Testis (tissue), 5 donors: ENCODE measurements around the gene LARGE1. TPM values are rescaled to one million over a fixed set of nuclear protein-coding genes. Genes with fewer than 3 reads are reported as not detected.

Experiments
- DNase-seq: peaks from one replicate; pipeline ENCODE4 v3.0.0-alpha.2; 2019
- H3K27ac ChIP-seq, 2 donors: fragments of 200-600 bp; sonication (generic); one replicate each; pipeline ENCODE4 v1.5.1; 2019
- H3K27me3 ChIP-seq: fragments of 200-600 bp; sonication (generic); one replicate; pipeline ENCODE4 v1.5.1; 2019
- H3K36me3 ChIP-seq: fragments of 200-600 bp; sonication (generic); one replicate; pipeline ENCODE4 v1.5.1; 2017; ENCODE audit warnings: low read depth; ENCODE audit errors: missing control alignments
- H3K4me1 ChIP-seq: fragments of 200-600 bp; sonication (generic); one replicate; pipeline ENCODE4 v1.5.1; 2019
- H3K4me3 ChIP-seq, 2 donors: fragments of 200-600 bp; sonication (generic); one replicate each; pipeline ENCODE4 v1.5.1; 2017 to 2019
- H3K9me3 ChIP-seq: fragments of 200-600 bp; sonication (generic); one replicate; pipeline ENCODE4 v1.5.1; 2017
- CTCF ChIP-seq, 3 experiments: fragments of 450-650 bp in 2 of 3; fragments of 200-600 bp in 1 of 3; sonication (generic) in 1 of 3; IDR thresholded peaks; one replicate each; pipeline ENCODE4 v1.5.1; 2016 to 2019; ENCODE audit warnings: antibody characterized with exemption in 3 of 3, mild to moderate bottlenecking in 2 of 3, moderate library complexity in 1 of 3
- POLR2A ChIP-seq: fragments of 450-650 bp; IDR thresholded peaks from one replicate; pipeline ENCODE4 v1.6.1; 2017; ENCODE audit warnings: antibody characterized with exemption, mild to moderate bottlenecking, moderate library complexity
- WGBS, 2 donors: methylation state at CpG; one replicate each; pipeline ENCODE4 v1.1.5; 2018; 5-methylcytosine and 5-hydroxymethylcytosine counted together
- intact Hi-C: fragments of 100-400 bp; cut with DNase I; formaldehyde crosslinking; loops from one replicate; pipeline ENCODE4 v1.15.1; 2023; ENCODE audit warnings: low total_unique reads
- long read RNA-seq, 2 donors: transcript quantifications; one replicate each; lab custom pipeline, GENCODE V29; 2026
- polyA plus RNA-seq: library from polyadenylated mRNA; stranded (reverse); fragments of 350-450 nt; fragmentation: Illumina TruSeq; extraction: RNeasy Lipid Tissue Mini Kit (QIAGEN cat#74804); gene quantifications from one replicate; pipeline ENCODE4 v1.2.3, GENCODE V29; 2014; ENCODE audit warnings: low read depth, low replicate concordance; ENCODE audit not compliant: insufficient read depth
- total RNA-seq, 2 donors: library from RNA; depleted of rRNA; stranded (reverse); fragments of >200 nt; gene quantifications; one replicate each; pipeline ENCODE4 v1.2.3, GENCODE V29; 2016

Gene LARGE1
- total RNA-seq: 10 to 100 TPM; 19.5 to 27.3 TPM
- 21.8 TPM for polyA plus RNA-seq
- long read RNA-seq, donor 1: 0 reads
- long read RNA-seq, donor 2: 0 reads

- H3K4me1 ChIP-seq: peaks cover 8% of the 10 kb centered on the region
- no peak for TF ChIP-seq POLR2A
- TF ChIP-seq CTCF (IDR thresholded peaks at IDR 0.05): no peak
Measured at GRCh38 chr22:33920197-33920540, at the start of gene LARGE1. Gene LARGE1, minus strand, starts transcription at chr22:33920476.

GRCh38 chr22:33969045-33969444 is 48.8 kb upstream of the LARGE1 start:
- Histone ChIP-seq H3K36me3 (no peaks in the 10 kb centered on the region), H3K4me3 (no peak overlapping the region), H3K27ac (no peak overlapping the region), H3K9me3 (no peaks in the 10 kb centered on the region), H3K4me1 (no peaks in the 10 kb centered on the region), H3K27me3 (no peaks in the 10 kb centered on the region)
- intact Hi-C loops: no loop called here
- TF ChIP-seq POLR2A (no peak), CTCF (IDR thresholded peaks at IDR 0.05) (no peak)
- no peak for DNase-seq

More at GRCh38 chr22:33920197-33920540, at the start of gene LARGE1:
- WGBS, 2 donors: 0% methylated on average over 25 of the region's 47 CpGs; no CpG with 5 or more reads in 1 of the 2 donors
- intact Hi-C loops: no loop called here
- Histone ChIP-seq H3K27ac (peak within 1 kb of the TSS; percentile 75 to 85), H3K9me3 (no peaks in the 10 kb centered on the region), H3K27me3 (no peaks in the 10 kb centered on the region), H3K4me3 (peak within 1 kb of the TSS; percentile 61 to 81), H3K36me3 (no peaks in the 10 kb centered on the region)
- DNase-seq: peak; percentile 16

GRCh38 chr22:33964121-33964520 is 43.8 kb upstream of the LARGE1 start:
- 76 to 88% methylated on average over 1 of the region's 1 CpG for WGBS, 2 donors
- Histone ChIP-seq H3K36me3 (no peaks in the 10 kb centered on the region), H3K27ac (no peak overlapping the region), H3K4me3 (no peak overlapping the region), H3K9me3 (no peaks in the 10 kb centered on the region), H3K4me1 (no peaks in the 10 kb centered on the region), H3K27me3 (no peaks in the 10 kb centered on the region)
- intact Hi-C loops: no loop called here
- DNase-seq: no peak
- TF ChIP-seq POLR2A (no peak), CTCF (IDR thresholded peaks at IDR 0.05) (no peak)

- H3K4me1 ChIP-seq: no peaks in the 10 kb centered on the region
- H3K36me3 ChIP-seq: no peaks in the 10 kb centered on the region
- no peaks in the 10 kb centered on the region for H3K27me3 ChIP-seq
- H3K4me3 ChIP-seq: no peak overlapping the region
- H3K9me3 ChIP-seq: no peaks in the 10 kb centered on the region
- DNase-seq: no peak
- no peak overlapping the region for H3K27ac ChIP-seq
- WGBS, 2 donors: 83 to 86% methylated on average over 7 of the region's 7 CpGs
- intact Hi-C loops: no loop called here
- no peak for TF ChIP-seq CTCF (IDR thresholded peaks at IDR 0.05)
- no peak for TF ChIP-seq POLR2A
Measured at GRCh38 chr22:33962409-33962808, 42.1 kb upstream of the LARGE1 start.

- intact Hi-C loops: no loop called here
- Histone ChIP-seq H3K4me3 (no peak overlapping the region), H3K4me1 (no peaks in the 10 kb centered on the region), H3K36me3 (no peaks in the 10 kb centered on the region), H3K27ac (no peak overlapping the region), H3K9me3 (no peaks in the 10 kb centered on the region), H3K27me3 (no peaks in the 10 kb centered on the region)
- TF ChIP-seq POLR2A (no peak), CTCF (IDR thresholded peaks at IDR 0.05) (no peak)
- DNase-seq: no peak
Measured at GRCh38 chr22:33958741-33959140, 38.5 kb upstream of the LARGE1 start.
